C1 segment of cervical spinal cord (tissue), 14 donors: Measurements from ENCODE around the gene EHD1.
A peak's percentile ranks its signal among the peaks of the same experiment; 100 is the strongest.
"Not testable (repeated sequence)": the region's sequence is repeated elsewhere in the genome, so short reads cannot be mapped to it uniquely, and the experiment has no call there.

Experiments used
- DNase-seq, 14 donors: peaks; one replicate each; lab custom pipeline; 2025; lab: John Stamatoyannopoulos, UW

Gene EHD1

GRCh38 chr11:64831411-64831891 lies 47.0 kb downstream of the EHD1 start:
- DNase-seq = no peak

DNA sequence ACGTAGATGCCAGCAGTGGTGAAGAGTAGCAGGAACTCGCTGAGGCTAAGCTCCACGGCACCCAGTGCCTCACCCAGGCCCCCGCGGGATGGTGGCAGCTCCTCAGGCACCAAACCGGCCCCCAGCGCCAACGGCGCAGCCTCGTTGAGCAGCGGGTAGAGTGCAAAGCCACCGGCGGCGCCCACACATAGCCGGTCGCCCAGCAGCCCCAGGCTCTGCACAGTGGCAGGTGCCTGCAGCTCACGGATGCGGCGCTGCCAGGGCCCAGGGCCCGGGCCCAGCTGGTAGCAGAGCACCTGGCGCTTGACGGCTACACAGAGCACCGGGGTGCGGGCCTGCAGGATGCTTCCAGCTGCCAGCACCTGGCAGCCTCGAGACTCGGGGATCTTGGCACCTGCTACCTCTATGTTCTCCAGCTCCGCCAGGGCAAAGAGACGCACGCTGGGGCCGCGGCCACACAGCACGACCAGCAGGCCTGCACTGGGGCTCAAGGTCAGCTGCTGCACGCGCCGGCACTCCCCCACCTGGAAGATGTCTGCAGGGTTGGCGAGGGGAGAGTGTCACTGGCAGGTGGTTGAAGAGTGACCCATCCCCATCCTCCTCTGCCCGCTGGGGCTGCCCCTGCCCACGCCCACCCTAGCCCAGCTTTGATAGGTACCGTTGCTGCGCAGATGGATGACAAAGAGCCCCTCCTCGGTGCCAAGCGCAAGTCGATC lies 48.7 kb downstream of the EHD1 start:
- no peak for DNase-seq

- no peak for DNase-seq
Measured at GRCh38 chr11:64827451-64827839, 51.0 kb downstream of the EHD1 start.

DNA sequence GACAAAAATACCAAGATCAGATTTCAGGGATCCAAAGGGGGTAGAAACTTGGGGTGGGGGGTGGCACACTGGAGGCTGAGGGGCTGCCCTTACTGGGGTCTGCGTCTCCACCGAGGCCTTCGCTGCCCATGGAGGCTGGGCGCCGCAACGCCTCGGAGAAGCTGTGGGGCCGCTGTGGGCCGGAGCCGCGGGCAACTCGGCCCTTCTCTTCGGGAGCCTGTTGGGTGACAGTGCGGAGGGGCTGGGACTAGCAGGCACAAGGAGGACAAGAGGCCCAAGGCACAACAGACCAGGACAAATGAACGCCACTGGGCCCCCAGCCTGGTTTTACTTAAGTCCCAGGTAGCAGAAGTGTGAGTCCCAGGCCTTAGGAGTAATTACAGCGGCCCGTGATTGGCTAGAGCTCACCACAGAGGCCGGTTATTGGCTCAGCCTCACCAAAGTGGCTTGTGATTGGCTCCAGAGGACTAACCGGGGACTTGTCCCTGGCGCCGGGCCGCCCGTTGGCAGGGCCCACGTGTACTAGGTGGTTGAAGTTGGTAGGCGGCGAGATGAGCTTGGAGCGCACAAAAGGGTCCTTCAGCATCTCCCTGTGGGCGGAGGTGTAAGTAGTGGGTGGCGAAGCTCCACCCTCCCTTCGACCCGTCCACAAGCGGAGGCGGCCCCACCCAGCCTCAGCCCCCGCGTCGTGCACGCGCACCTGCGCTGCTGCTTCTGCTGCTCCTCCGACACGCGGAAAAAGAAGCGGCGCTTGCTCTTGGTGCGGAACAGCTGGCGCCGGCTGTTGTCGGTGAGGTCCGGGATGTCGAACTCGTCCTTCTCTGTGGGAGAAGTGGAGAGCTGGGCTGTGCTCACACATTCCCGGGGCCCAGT lies 51.6 kb downstream of the EHD1 start:
- no peak for DNase-seq

DNA sequence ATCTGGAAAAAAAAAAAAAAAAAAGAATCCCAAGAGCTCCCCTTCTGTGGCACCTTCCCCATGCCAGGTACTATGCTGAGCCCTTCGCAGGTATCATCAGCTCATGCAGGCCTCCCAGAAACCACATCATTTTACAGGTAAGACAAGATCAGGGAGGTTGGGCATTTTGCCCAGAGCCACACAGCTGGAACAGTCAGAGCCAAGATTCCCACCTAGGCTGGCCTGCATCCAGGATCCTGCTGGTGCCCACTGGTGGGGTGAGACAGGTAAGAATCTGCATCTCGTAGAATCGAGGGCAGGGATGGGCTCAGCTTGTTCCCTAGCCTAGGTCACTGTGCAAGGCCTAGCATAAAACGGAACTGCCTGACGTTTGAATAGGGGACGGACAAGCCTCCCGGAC lies 52.4 kb downstream of the EHD1 start:
- DNase-seq = no peak

GRCh38 chr11:64823568-64824119 lies 54.8 kb downstream of the EHD1 start:
- no peak for DNase-seq

- DNase-seq = no peak
Measured at GRCh38 chr11:64817476-64817875, 60.9 kb downstream of the EHD1 start.

DNA sequence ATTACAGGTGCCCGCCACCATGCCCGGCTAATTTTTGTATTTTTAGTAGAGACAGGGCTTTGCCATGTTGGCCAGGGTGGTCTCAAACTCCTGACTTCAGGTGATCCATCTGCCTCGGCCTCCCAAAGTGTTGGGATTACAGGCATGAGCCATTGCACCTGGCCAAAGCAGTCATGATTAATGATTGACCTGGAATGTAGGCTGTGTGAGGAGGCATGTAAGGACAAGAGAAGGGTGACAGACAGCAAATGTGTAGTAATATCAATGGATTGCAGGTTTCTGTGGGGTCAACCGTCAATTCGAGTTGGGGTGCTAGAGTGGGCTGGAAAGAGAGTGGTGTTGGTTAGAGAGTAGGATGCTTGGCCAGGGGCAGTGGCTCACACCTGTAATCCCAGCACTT lies 63.0 kb downstream of the EHD1 start:
- not testable (repeated sequence) for DNase-seq

- no peak for DNase-seq
Measured at GRCh38 chr11:64814712-64815187, 63.7 kb downstream of the EHD1 start.

- DNase-seq = no peak
Measured at GRCh38 chr11:64813826-64814225, 64.6 kb downstream of the EHD1 start.

GRCh38 chr11:64810891-64811272 lies 67.5 kb downstream of the EHD1 start:
- no peak for DNase-seq

GRCh38 chr11:64810271-64810890 lies 68.0 kb downstream of the EHD1 start, which contains the start of gene MEN1:
Gene MEN1, minus strand, starts transcription at chr11:64810551. Its CDS starts 442 bp downstream, at chr11:64810109.
- peak; percentile 64 to 98 (median 91) for DNase-seq

DNA sequence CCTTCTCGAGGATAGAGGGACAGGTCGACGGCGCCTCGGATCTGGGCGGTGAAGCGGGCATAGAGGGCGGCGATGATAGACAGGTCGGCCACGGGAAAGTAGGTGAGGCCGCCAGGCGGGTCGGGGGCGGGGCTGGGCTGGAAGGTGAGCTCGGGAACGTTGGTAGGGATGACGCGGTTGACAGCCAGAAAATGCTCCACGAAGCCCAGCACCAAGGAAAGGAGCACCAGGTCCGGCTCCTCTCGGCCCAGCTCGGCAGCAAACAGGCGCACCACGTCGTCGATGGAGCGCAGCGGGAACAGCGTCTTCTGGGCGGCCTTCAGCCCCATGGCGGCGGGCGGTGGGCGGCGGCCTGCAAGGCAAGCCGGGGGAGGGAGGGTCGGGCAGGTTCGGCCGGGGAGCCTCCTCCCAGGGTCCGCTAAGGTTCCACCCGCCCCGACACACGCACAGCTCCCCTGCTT lies 68.6 kb downstream of the EHD1 start:
- no peak for DNase-seq

- DNase-seq = no peak
Measured at GRCh38 chr11:64805481-64805880, 72.9 kb downstream of the EHD1 start.

DNA sequence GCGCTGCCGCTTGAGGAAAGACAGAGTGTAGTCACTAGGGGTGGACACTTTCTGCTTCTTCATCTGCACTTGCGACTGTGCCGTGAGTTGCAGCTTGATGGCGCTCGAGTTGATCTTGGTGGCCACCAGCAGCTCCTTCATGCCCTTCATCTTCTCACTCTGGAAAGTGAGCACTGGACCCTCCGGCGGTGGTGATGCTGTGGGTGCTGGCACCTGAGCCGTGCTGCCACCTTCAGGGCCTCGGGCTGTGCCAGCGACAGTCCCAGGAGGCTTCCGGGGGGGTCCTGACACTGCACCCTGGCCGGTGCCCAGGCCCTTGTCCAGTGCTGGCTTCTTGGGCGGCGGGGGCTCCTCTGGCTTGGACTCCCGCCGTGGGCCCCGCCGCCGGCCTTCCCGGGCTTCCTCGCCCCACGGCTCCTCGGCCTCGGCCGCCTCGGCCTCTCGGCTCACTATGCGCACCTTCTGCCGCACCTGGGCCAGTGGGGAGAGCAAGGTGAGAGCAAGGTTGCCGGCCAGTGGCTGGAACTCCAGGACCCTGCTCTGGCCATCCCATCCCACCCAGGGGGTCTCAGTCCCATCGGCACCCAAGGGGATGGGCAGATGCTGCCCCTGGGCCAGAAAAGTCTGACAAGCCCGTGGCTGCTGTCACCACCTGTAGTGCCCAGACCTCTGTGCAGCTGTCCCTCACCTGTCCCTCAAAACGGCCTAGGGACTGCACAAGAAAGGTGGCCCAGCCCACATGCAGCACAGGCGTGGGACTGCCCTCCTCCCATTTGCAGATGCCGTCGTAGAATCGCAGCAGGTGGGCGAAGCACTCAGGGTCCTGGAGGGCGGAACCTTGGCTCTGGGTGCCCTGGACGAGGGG lies 73.8 kb downstream of the EHD1 start:
- no peak for DNase-seq

- DNase-seq = no peak
Measured at GRCh38 chr11:64803846-64804345, 74.5 kb downstream of the EHD1 start.

GRCh38 chr11:64803158-64803845 lies 75.1 kb downstream of the EHD1 start, which contains the start of gene MAP4K2:
Gene MAP4K2, minus strand, starts transcription at chr11:64803214. Its CDS starts 65 bp downstream, at chr11:64803149.
- DNase-seq = peak in 12 of 14 donors; percentile 34 to 86 (median 62)

DNA sequence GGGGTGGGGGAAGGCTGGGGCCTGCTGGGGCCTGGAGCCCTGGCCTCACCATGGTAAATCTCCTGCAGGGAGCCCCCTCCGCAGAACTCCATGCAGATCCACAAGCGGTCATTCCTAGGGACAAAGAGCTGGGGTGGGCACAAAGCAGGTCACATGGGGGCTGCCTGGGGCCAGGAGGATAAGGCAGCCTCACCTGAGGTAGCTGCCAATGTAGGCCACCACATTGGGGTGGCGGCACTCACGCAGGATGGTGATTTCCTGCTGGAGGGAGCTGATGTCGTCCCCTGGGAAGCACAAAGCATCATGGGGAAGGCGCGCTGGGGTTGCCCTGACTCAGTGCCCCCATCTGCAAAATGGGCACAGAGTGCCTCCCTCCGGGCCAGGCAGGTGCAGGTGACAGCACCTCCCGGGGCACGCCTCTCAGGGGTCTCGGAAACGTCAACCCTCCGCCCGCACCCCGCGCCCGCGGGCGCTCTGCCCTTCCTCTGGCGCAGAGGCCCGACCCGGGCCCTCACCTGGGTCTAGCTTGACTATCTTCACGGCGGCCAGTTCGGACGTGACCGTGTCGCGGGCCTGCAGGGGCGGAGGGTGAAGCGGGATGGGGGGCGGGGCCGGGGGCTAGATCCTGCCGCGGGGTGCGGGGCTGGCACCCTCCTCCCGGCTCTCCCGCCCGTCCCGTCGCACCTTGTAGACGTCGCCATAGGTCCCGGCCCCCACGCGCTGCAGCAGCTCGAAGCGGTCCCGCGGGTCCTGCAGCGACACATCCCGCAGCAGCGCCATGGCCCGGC lies 75.9 kb downstream of the EHD1 start:
- DNase-seq = no peak
